NCI-H526 (cell line): Measurements from ENCODE around the gene CXADR.

ENCODE experiments used
- DNase-seq, 2 experiments: peaks; one replicate each; lab custom pipeline; 2025; lab: John Stamatoyannopoulos, UW

CXADR gene

GRCh38 chr21:17542371-17543011, 29.6 kb downstream of the CXADR start:
- DNase-seq, result peak; percentile 50 to 59

DNA sequence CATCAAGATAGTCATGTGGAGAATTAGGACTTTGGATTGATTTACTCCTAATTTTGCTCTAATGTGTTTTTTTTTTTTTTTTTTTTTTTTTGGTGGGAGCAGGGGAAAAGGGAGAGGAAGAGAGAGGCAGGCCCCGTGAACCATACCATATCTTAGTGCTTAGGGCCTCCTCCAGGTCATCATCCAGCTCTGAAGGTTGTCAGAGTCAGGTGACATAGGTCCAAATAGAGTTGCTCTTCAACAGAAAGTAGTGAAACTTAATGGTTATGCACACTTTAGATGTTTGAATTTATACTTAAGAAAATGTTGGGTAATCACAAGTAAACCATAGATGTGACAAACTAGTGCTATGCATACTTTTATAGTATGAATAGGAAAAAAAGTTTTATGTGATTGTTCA, 32.2 kb downstream of the CXADR start:
- DNase-seq, result no peak

DNA sequence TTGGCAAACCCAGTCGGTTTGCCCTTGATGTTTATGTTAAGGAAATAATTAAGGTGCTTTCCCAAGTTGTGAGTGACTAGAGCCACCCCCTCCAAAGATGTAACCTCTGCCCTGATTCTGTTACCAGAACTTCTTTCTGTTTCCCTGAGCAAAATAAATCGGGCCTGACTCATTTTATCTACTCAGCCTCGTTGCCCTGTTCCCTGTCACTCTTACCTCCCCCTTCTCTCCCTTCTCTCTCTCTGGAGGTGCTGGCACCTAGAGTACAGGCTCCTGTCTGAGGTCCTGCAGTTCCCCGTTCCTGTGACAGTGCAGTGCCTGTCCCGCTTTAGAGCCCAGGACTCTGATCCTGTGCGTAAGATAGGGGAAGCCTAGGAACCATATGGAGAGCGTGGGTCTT, 35.4 kb downstream of the CXADR start:
- DNase-seq, result no peak

DNA sequence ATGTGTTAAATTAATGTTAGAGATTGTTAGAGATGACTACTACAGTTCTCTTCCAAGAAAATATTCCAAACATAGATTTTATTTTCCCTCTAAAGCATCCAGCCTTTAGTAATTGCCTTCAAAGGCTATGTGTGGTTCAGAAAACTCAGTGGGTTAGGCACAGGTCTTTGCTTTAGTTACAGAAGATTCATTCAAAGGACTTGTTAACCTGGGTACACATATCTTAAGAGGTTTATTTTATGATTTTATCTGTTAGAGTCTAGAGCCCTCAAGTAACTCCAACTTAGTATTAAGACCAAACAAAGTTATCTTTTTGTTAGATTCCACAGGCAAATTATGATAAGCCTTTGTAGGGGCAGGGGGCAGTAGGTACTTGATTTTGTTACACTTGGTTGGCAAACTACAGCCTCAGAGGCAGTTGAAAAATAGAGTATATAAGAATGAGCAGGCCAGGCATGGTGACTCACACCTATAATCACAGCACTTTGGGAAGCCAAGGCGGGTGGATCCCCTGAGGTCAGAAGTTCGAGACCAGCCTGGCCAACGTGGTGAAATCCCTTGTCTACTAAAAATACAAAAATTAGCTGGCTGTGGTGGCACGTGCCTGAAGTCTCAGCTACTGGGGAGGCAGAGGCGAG, 37.9 kb downstream of the CXADR start:
- DNase-seq, result no peak

- no peak for DNase-seq
These were observed 39.6 kb downstream of the CXADR start for GRCh38 chr21:17552410-17552809.

DNA sequence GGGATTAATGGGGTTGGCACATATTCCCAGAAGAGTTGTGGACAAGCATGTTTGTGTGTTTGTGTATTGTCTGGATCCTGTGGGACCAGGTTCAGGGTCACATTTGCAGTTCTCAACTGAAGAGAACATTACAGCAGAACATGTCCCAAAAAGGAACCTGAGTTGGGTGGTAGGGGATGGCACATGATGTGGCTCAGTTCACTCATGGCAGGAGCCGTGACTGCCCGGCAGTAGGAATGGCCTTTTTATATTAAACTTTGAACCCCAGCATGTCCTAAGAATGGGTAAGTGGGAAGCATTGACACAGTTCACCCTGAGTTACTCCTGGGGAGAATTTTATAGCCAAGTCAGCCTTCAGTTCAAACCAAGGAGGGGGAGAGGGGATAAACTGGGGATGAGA, 41.3 kb downstream of the CXADR start:
- DNase-seq, result no peak

GRCh38 chr21:17554679-17555465, 42.0 kb downstream of the CXADR start:
- DNase-seq, result peak in 1 of 2 experiments; percentile 5

DNA sequence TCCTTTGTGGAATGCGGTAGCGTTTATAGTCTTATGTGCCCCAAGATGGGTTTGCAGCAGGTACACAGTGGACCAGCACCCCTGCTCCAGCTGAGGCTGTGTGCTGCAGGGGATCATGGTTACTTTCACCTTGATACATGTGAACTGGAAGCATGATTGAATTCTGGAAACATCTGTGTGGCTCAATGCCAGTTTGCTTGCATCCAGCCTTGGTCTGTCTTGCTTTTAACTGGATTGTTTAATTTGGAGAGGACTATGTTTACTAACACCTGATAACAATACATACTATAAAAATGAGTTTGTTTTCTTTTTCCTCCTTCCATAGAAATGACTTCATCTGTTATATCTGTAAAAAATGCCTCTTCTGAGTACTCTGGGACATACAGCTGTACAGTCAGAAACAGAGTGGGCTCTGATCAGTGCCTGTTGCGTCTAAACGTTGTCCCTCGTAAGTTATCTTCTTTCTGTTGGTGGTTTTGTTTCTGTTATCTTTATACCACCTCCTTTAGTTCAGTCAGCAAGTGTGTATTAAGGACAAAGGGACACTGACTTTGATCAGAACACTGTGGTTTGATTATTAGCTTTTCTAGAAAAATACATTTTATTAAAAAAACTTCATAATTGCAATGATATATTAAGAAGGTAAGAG, 47.7 kb downstream of the CXADR start:
- DNase-seq, result no peak

GRCh38 chr21:17570786-17571185, 57.9 kb downstream of the CXADR start:
- no peak for DNase-seq

DNA sequence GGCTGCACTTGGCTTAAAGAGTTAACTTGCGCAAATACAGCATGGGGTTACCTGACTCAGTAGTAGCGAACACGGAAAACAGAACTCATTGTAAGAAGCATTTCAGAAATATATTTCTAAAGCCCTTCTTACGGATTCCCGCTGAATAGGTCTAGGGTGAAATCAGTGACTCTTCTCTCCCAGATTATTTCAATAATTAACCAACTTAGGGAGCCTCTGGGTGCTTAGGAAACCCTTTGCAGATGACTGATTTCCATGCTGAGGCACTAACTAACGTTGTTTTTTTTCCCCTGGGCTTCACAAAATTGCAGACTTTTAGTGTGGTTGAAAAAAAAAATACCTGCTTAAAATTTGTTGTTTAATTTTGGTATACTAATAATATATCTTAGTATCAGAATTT, 59.6 kb downstream of the CXADR start:
- DNase-seq, result no peak

- no peak for DNase-seq
These were observed 62.2 kb downstream of the CXADR start for GRCh38 chr21:17575076-17575475.

DNA sequence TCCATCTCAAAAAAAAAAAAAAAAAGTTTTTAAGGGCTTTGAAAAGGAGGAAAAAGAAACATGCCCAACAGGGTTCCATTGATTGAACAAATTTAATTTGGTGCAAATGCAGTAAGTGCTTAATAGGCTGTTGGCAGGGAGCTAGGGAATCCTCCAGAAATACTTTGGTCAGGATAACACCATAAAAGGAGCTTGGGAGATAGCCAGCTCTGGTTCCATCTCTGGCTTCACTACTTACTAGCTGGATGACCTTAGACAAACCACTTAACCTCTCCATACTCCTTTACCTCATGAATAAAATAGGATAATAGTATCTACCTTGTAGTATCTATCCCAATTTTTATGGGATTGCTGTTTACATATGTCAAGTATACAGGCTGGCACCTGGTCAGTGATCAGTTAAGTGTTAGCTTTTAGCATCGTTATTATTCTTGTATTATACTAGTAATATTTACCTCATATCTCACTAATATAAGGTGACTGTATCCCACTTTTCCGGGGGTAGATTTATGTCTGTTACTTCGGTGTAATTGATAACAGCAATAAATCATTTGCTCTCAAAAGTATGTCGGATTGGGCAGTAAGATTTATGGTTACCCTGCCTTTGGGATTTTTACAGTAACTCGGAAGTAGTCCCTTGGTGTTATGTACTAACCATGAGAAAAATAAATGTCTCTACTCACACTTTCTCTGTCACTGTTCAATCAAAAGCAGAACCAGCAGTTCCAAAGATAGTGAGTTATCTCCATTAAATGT, 63.4 kb downstream of the CXADR start:
- DNase-seq, result no peak

- DNase-seq, result no peak
These were observed 64.9 kb downstream of the CXADR start for GRCh38 chr21:17577701-17578100.

GRCh38 chr21:17578162-17578561, 65.3 kb downstream of the CXADR start:
- no peak for DNase-seq

- DNase-seq, result no peak
These were observed 66.0 kb downstream of the CXADR start for GRCh38 chr21:17578876-17579275.

DNA sequence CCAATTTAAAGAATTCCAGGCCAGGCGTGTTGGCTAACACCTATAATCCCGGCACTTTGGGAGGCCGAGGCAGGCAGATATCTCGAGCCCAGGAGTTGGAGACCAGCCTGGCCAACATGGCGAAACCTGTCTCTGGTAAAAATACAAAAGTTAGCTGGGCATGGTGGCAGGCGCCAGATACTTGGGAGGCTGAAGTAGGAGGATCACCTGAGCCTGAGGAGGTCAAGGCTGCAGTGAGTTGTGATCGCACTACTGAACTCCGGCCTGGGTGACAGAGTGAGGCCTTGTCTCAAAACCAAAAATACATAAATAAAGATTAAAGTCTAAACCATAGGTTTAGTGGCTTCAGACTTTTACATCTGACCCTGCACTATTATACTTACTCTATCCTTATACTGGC, 67.5 kb downstream of the CXADR start:
- no peak for DNase-seq

GRCh38 chr21:17583898-17584297, 71.1 kb downstream of the CXADR start:
- no peak for DNase-seq

DNA sequence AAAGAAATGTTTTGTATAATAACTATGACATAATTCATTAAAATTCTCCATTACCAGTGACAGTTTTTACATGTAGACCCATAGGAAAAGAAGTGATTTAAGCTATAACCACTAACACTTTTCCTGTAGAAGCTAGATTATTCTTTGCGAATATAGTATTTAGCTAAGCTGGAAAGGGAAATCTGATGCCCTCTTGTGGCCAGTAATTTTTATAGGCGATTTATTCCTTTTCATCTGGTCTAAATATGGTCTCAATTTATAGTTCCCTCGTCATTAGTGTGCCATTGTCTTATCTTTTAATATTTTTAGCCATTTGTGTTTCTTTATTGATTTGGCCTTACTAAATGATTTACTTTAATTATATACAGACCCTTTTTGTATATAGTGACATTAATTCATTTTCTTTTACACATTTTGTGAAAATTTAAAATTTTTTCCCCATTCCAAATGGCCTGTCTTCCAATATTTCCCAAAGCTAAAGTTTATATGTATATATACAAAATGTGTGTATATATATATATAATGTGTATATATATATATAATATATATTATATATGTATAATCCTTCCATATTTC, 73.1 kb downstream of the CXADR start:
- peak in 1 of 2 experiments; percentile 68 for DNase-seq

DNA sequence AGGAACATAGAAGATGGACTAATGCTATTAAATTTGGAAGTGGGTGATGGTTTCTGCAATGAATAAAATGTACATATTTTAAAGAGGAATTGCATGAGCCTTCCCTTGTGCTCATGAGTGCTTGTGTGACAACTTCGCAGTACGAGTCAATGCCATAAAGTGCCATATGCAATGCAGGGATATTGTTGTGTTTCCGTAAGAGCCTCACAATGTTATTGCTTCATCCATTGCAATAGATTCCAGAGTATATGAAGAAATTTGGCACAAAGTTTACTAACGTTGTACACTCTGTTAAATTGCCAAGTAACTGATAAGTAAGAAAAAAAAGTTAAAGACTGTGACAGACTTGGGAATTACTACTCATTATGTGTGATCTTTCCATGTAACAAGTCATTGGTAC, 77.6 kb downstream of the CXADR start:
- DNase-seq, result no peak

GRCh38 chr21:17597680-17598079, 84.8 kb downstream of the CXADR start:
- no peak for DNase-seq

DNA sequence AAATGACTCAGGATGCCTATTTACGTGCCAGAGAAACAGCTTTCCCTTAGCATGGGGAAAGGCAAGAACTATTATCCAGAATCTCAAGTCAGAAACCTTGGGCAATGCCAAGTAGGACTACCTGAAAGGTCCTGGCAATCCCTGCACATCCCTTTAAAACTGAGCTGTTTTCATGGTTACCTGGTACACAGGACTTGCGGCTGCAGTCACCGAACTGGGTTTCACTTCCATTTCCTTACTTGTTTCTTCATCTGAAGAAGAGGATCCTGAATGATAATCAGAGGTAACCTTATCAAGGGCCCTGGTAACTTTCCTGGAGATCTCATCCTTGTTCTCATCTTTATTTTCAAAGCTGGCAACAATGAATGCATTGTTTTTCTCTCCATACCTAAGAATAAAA, 85.6 kb downstream of the CXADR start:
- no peak for DNase-seq

DNA sequence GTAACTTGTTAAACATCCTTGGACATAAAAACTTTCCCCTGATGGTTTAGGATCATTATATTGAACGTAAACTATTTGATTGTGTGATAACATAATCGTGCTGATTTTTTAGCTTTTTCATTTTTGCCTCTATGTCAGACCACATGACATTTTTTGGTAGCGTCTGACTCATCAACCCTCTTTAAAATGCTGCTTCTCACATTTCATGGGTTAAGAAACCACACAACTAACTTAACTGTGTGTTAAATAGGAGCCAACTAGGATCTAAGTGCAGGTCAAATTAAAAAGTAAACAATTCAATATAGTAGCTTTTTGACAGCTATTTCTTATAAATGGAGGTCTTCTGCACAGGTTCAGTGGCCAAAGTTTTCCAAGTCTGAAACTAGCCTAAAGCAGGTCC, 90.0 kb downstream of the CXADR start:
- no peak for DNase-seq
